ENCODE results near the gene LMF2.

DNA sequence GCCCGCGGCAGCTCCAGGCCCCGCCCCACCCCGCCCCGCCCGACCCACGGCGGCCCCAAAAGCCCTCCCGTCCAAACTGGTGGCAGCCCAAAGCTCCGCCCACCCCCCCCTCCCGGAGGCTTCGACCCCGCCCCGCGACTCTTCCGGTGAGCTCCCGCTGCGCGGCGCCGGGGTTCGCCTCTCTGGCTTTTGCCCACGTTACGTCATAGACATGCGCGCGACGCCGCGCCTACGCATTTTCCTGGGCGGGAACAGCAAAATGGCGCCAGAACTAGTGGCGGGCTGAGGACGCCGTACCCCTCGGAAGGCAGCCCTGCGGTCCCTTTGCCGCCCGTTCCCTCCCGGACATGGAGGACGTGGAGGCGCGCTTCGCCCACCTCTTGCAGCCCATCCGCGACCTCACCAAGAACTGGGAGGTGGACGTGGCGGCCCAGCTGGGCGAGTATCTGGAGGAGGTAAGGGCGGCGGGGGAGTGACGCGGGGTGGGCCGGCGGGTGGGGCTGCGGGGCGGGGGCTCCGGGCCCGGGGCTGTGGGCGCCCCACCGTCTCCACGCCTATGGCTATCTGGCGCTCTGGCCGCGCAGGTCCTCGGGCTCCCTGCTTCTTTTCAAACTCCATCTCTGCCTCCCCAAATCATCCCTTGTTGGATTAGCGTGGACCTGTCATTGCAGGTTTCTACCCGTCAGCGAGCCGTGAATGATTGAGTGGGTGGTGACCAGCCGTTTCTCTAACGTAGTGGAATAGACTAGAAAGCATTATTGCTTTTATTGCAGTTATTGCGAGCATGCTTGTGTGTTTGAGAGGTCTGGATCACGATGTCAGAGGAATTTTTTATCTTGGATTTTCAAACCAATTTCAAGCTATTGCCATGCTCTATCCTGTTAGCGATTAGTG lies 736 bp upstream of the LMF2 start, which contains the start of gene NCAPH2:
- TF ChIP-seq, protein P1, sequence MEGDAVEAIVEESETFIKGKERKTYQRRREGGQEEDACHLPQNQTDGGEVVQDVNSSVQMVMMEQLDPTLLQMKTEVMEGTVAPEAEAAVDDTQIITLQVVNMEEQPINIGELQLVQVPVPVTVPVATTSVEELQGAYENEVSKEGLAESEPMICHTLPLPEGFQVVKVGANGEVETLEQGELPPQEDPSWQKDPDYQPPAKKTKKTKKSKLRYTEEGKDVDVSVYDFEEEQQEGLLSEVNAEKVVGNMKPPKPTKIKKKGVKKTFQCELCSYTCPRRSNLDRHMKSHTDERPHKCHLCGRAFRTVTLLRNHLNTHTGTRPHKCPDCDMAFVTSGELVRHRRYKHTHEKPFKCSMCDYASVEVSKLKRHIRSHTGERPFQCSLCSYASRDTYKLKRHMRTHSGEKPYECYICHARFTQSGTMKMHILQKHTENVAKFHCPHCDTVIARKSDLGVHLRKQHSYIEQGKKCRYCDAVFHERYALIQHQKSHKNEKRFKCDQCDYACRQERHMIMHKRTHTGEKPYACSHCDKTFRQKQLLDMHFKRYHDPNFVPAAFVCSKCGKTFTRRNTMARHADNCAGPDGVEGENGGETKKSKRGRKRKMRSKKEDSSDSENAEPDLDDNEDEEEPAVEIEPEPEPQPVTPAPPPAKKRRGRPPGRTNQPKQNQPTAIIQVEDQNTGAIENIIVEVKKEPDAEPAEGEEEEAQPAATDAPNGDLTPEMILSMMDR (IDR thresholded peaks at IDR 0.05; ENCODE audit: low read length): no peak
- TF ChIP-seq EZH2 (optimal IDR thresholded peaks at IDR 0.05; ENCODE audit: low read depth, low read length) (no peak), EZH2phosphoT487 (IDR thresholded peaks at IDR 0.05; ENCODE audit: low read length) (no peak)

Data from MM.1S (cell line).